Natural killer cell (primary cell): ENCODE results near the gene SLC27A4. TPM values are rescaled to one million over a fixed set of nuclear protein-coding genes. Genes with fewer than 3 reads are reported as not detected.

Experiments
- ATAC-seq, 3 donors: fragments of 150-1000 bp in 2 of 3; fragments of 200-7000 bp in 1 of 3; cut with Tn5 transposase; 1 replicate in 1 of 3; 2 replicates in 2 of 3; pipeline ENCODE4 v1.10.0; 2021; ENCODE audit warnings: mild to moderate bottlenecking in 2 of 3, moderate library complexity in 2 of 3
- DNase-seq, 2 donors: peaks; one replicate each; pipeline versions ENCODE4 v3.0.0 to v3.0.0-alpha.2; 2013 to 2021; ENCODE audit warnings: mixed read lengths in 1 of 2
- H3K27ac ChIP-seq: one replicate; pipeline ENCODE4 v1.5.1; 2013; ENCODE audit warnings: mild to moderate bottlenecking, low read length
- H3K27me3 ChIP-seq: one replicate; pipeline ENCODE4 v1.6.1; 2013; ENCODE audit warnings: low read length; ENCODE audit not compliant: control insufficient read depth, insufficient read depth
- H3K36me3 ChIP-seq: one replicate; pipeline ENCODE4 v1.6.1; 2013; ENCODE audit warnings: low read length; ENCODE audit not compliant: control insufficient read depth, insufficient read depth
- H3K4me1 ChIP-seq: one replicate; pipeline ENCODE4 v1.6.1; 2013; ENCODE audit warnings: low read length; ENCODE audit not compliant: control insufficient read depth, insufficient read depth
- H3K4me3 ChIP-seq: one replicate; pipeline ENCODE4 v1.5.1; 2013; ENCODE audit warnings: low read length
- H3K9me3 ChIP-seq: one replicate; pipeline ENCODE4 v1.6.1; 2013; ENCODE audit warnings: low read length; ENCODE audit not compliant: control insufficient read depth, insufficient read depth
- H3K27ac Mint-ChIP-seq, 2 donors: one replicate each; pipeline ENCODE4 v1.8.0; 2022; ENCODE audit warnings: mild to moderate bottlenecking in 2 of 2, mixed read lengths in 2 of 2, moderate library complexity in 1 of 2
- H3K27me3 Mint-ChIP-seq, 2 donors: one replicate each; pipeline ENCODE4 v1.8.0; 2022; ENCODE audit warnings: low read depth in 2 of 2, mixed read lengths in 2 of 2
- H3K36me3 Mint-ChIP-seq: one replicate; pipeline ENCODE4 v1.8.0; 2022; ENCODE audit warnings: mixed read lengths
- H3K4me1 Mint-ChIP-seq, 2 donors: one replicate each; pipeline ENCODE4 v1.8.0; 2022; ENCODE audit warnings: mixed read lengths in 2 of 2
- H3K4me3 Mint-ChIP-seq: one replicate; pipeline ENCODE4 v1.8.0; 2022; ENCODE audit warnings: mild to moderate bottlenecking, moderate library complexity, mixed read lengths
- H3K9me3 Mint-ChIP-seq, 2 donors: one replicate each; pipeline ENCODE4 v1.8.0; 2022; ENCODE audit warnings: mixed read lengths in 2 of 2
- CTCF ChIP-seq: fragments of 200-600 bp; IDR thresholded peaks from one replicate; pipeline ENCODE4 v1.8.0; 2022; ENCODE audit warnings: antibody characterized with exemption
- WGBS: methylation state at CpG from one replicate; pipeline ENCODE4 v1.1.7; 2013; ENCODE audit warnings: missing lambda C conversion rate; ENCODE audit not compliant: insufficient coverage; 5-methylcytosine and 5-hydroxymethylcytosine counted together
- intact Hi-C: fragments of 100-400 bp; cut with micrococcal nuclease; formaldehyde crosslinking; loops from one replicate; pipeline ENCODE4 v1.14.2; 2022
- total RNA-seq, 4 donors: library from RNA; stranded (reverse); fragments of 120-200 nt in 1 of 4; gene quantifications; one replicate each; pipeline versions ENCODE4 v1.2.3 to v1.2.4, GENCODE V29; 2013 to 2022

The SLC27A4 gene
- total RNA-seq, 3 donors from 2014 or later (not counting 1 experiment from before 2014, with no cell fraction given), result 7.7 to 12.3 (median 11.2) TPM

GRCh38 chr9:128405077-128405779 lies 64.9 kb downstream of the SLC27A4 start:
- TF ChIP-seq CTCF, result no peak
- Histone ChIP-seq H3K36me3 (no peaks in the 10 kb centered on the region), H3K4me3 (no peak overlapping the region), H3K27ac (no peak overlapping the region), H3K9me3 (no peaks in the 10 kb centered on the region), H3K27me3 (peaks cover 2% of the 10 kb centered on the region), H3K4me1 (no peaks in the 10 kb centered on the region)
- Mint-ChIP-seq H3K36me3 (no peaks in the 10 kb centered on the region), H3K27ac (no peak overlapping the region), H3K4me3 (no peak overlapping the region), H3K4me1 (no peaks in the 10 kb centered on the region), H3K27me3 (peaks cover 0 to 12% of the 10 kb centered on the region in 2 donors), H3K9me3 (no peaks in the 10 kb centered on the region)
- no peak for ATAC-seq
- DNase-seq, result no peak
- intact Hi-C loops, result no loop called here
- 82% methylated on average over 20 of the region's 20 CpGs for WGBS

- Histone ChIP-seq H3K9me3 (no peaks in the 10 kb centered on the region), H3K4me3 (no peak overlapping the region), H3K4me1 (no peaks in the 10 kb centered on the region), H3K36me3 (no peaks in the 10 kb centered on the region), H3K27me3 (peaks cover 2% of the 10 kb centered on the region), H3K27ac (no peak overlapping the region)
- H3K4me3 Mint-ChIP-seq, result no peak overlapping the region
- H3K4me1 Mint-ChIP-seq, result no peaks in the 10 kb centered on the region
- DNase-seq (no peak), ATAC-seq (no peak)
- H3K36me3 Mint-ChIP-seq, result no peaks in the 10 kb centered on the region
- intact Hi-C loops, result no loop called here
- TF ChIP-seq CTCF, result no peak
- no peaks in the 10 kb centered on the region for H3K9me3 Mint-ChIP-seq
- H3K27me3 Mint-ChIP-seq, result peaks cover 0 to 12% of the 10 kb centered on the region in 2 donors
- H3K27ac Mint-ChIP-seq, result no peak overlapping the region
- WGBS, result 80% methylated on average over 6 of the region's 7 CpGs
These were observed 65.4 kb downstream of the SLC27A4 start for GRCh38 chr9:128405780-128406171.

GRCh38 chr9:128406848-128407391 lies 66.6 kb downstream of the SLC27A4 start:
- Mint-ChIP-seq H3K27ac (no peak overlapping the region), H3K4me1 (no peaks in the 10 kb centered on the region), H3K4me3 (no peak overlapping the region), H3K27me3 (peaks cover 6 to 18% of the 10 kb centered on the region in 2 donors), H3K36me3 (no peaks in the 10 kb centered on the region), H3K9me3 (no peaks in the 10 kb centered on the region)
- Histone ChIP-seq H3K9me3 (no peaks in the 10 kb centered on the region), H3K4me1 (no peaks in the 10 kb centered on the region), H3K4me3 (no peak overlapping the region), H3K27me3 (peaks cover 2% of the 10 kb centered on the region), H3K36me3 (no peaks in the 10 kb centered on the region), H3K27ac (no peak overlapping the region)
- ATAC-seq, result no peak
- 77% methylated on average over 9 of the region's 9 CpGs for WGBS
- no peak for TF ChIP-seq CTCF
- intact Hi-C loops, result no loop called here
- no peak for DNase-seq
